Mesenchymal stem cell (in vitro differentiated cells and primary cell): ENCODE results near the gene BPIFB1.

Source experiments
- DNase-seq: peaks from one replicate; pipeline ENCODE4 v3.0.0-alpha.2; 2013
- H2AFZ ChIP-seq: one replicate; pipeline ENCODE4 v1.6.1; 2013; ENCODE audit warnings: low read depth, mild to moderate bottlenecking, control low read depth, inconsistent platforms, low read length, moderate library complexity
- H2AK5ac ChIP-seq: 2 replicates; pipeline ENCODE4 v1.6.1; 2013; ENCODE audit warnings: low read length, moderate library complexity, mild to moderate bottlenecking, inconsistent platforms; ENCODE audit not compliant: severe bottlenecking
- H2BK120ac ChIP-seq: one replicate; pipeline ENCODE4 v1.6.1; 2013; ENCODE audit warnings: low read depth, mild to moderate bottlenecking, inconsistent platforms, low read length, moderate library complexity
- H2BK12ac ChIP-seq, 2 experiments: one replicate each; pipeline ENCODE4 v1.6.1; 2013; ENCODE audit warnings: inconsistent platforms in 2 of 2, low read length in 2 of 2, mild to moderate bottlenecking in 2 of 2, moderate library complexity in 2 of 2, control low read depth in 1 of 2
- H2BK15ac ChIP-seq: one replicate; pipeline ENCODE4 v1.6.1; 2013; ENCODE audit warnings: mild to moderate bottlenecking, low read depth, inconsistent platforms; ENCODE audit not compliant: poor library complexity, severe bottlenecking
- H2BK5ac ChIP-seq: 2 replicates; pipeline ENCODE4 v1.6.1; 2013; ENCODE audit warnings: low read depth, mild to moderate bottlenecking, low read length, control low read depth, inconsistent platforms; ENCODE audit not compliant: poor library complexity, severe bottlenecking
- H3K14ac ChIP-seq, 2 experiments: one replicate each; pipeline ENCODE4 v1.6.1; 2013; ENCODE audit warnings: inconsistent platforms in 2 of 2, low read length in 2 of 2, control low read depth in 1 of 2, mild to moderate bottlenecking in 1 of 2, moderate library complexity in 1 of 2
- H3K18ac ChIP-seq, 2 experiments: one replicate each; pipeline ENCODE4 v1.6.1; 2013; ENCODE audit warnings: inconsistent platforms in 2 of 2, low read length in 2 of 2, control low read depth in 1 of 2, low read depth in 1 of 2, mild to moderate bottlenecking in 1 of 2
- H3K23ac ChIP-seq, 2 experiments: one replicate each; pipeline ENCODE4 v1.6.1; 2013; ENCODE audit warnings: inconsistent platforms in 2 of 2, low read length in 2 of 2, mild to moderate bottlenecking in 2 of 2, moderate library complexity in 2 of 2, control low read depth in 1 of 2
- H3K27ac ChIP-seq: 2 replicates; pipeline ENCODE4 v1.5.1; 2013; ENCODE audit warnings: mild to moderate bottlenecking, moderate library complexity, low read length, control low read depth, inconsistent platforms; ENCODE audit not compliant: poor library complexity, severe bottlenecking
- H3K27me3 ChIP-seq, 2 experiments: 2 replicates each; pipeline versions ENCODE4 v1.6.1 to v1.7.0; 2013; ENCODE audit warnings: low read length in 2 of 2, mild to moderate bottlenecking in 2 of 2, moderate library complexity in 2 of 2, control low read depth in 1 of 2, inconsistent platforms in 1 of 2; ENCODE audit not compliant: control insufficient read depth in 1 of 2, insufficient read depth in 1 of 2
- H3K36me3 ChIP-seq, 2 experiments: 2 replicates each; pipeline versions ENCODE4 v1.6.1 to v1.7.0; 2013; ENCODE audit warnings: low read length in 2 of 2, control low read depth in 1 of 2, inconsistent platforms in 1 of 2, low read depth in 1 of 2, mild to moderate bottlenecking in 1 of 2; ENCODE audit not compliant: insufficient read depth in 2 of 2, control insufficient read depth in 1 of 2
- H3K4ac ChIP-seq, 2 experiments: one replicate each; pipeline ENCODE4 v1.6.1; 2013; ENCODE audit warnings: inconsistent platforms in 2 of 2, low read length in 2 of 2, mild to moderate bottlenecking in 2 of 2, moderate library complexity in 2 of 2, control low read depth in 1 of 2, low read depth in 1 of 2
- H3K4me1 ChIP-seq: 2 replicates; pipeline ENCODE4 v1.6.1; 2013; ENCODE audit warnings: low read depth, low read length, control low read depth; ENCODE audit not compliant: control insufficient read depth, insufficient read depth
- H3K4me2 ChIP-seq: 2 replicates; pipeline ENCODE4 v1.6.1; 2013; ENCODE audit warnings: low read length, mild to moderate bottlenecking, inconsistent platforms; ENCODE audit not compliant: poor library complexity, severe bottlenecking
- H3K4me3 ChIP-seq, 2 experiments: 2 replicates each; pipeline versions ENCODE4 v1.5.1 to v1.7.0; 2013; ENCODE audit warnings: low read length in 2 of 2, mild to moderate bottlenecking in 2 of 2, control low read depth in 1 of 2, low read depth in 1 of 2; ENCODE audit not compliant: insufficient read depth in 1 of 2
- H3K79me1 ChIP-seq: replicated peaks from 2 replicates; pipeline ENCODE4 v1.6.1; 2013; ENCODE audit warnings: mild to moderate bottlenecking, control low read depth, low read length, inconsistent platforms; ENCODE audit not compliant: poor library complexity, severe bottlenecking
- H3K9ac ChIP-seq: 2 replicates; pipeline ENCODE4 v1.7.0; 2013; ENCODE audit warnings: mild to moderate bottlenecking, low read length, moderate library complexity
- H3K9me3 ChIP-seq: 2 replicates; pipeline ENCODE4 v1.7.0; 2013; ENCODE audit warnings: mild to moderate bottlenecking, low read length; ENCODE audit not compliant: control insufficient read depth
- H4K8ac ChIP-seq: one replicate; pipeline ENCODE4 v1.6.1; 2013; ENCODE audit warnings: inconsistent platforms, mild to moderate bottlenecking, low read length, moderate library complexity
- H4K91ac ChIP-seq: one replicate; pipeline ENCODE4 v1.6.1; 2013; ENCODE audit warnings: mild to moderate bottlenecking, low read length, inconsistent platforms
- WGBS: methylation state at CpG from one replicate; pipeline ENCODE4 v1.1.7; 2013; ENCODE audit warnings: mixed read lengths; 5-methylcytosine and 5-hydroxymethylcytosine counted together

Gene BPIFB1

DNA sequence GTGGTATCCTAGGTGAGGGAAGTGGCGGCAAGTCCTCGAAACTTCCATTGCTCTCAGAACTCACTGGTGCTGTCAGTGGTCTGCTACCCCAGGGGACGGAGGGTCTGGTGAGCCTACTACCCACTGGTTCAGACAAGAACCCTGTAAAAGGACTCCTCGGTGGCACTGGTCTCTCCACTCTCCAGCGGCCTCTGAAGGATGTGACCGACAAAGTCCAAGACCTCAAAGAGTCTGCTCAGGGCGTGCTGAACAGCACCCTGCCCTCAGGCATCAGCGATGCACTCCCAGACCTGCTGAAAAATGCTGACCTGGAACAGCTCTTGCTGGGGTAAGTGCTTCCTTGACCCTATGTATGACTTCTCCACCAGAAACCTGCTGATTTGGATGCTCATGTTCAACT, 66.5 kb downstream of the BPIFB1 start:
- Histone ChIP-seq H3K27ac (no peak overlapping the region), H2BK120ac (no peak overlapping the region), H3K4me2 (no peak overlapping the region), H3K14ac (no peak overlapping the region), H3K4me1 (peaks cover 6% of the 10 kb centered on the region), H2AFZ (no peak overlapping the region), H3K79me1 (no peaks in the 10 kb centered on the region), H4K8ac (no peak overlapping the region), H2BK15ac (no peak overlapping the region), H3K18ac (no peak overlapping the region), H3K27me3 (no peaks in the 10 kb centered on the region), H3K4ac (no peak overlapping the region), H2BK12ac (no peak overlapping the region), H2BK5ac (no peak overlapping the region), H3K36me3 (peaks cover 7 to 24% of the 10 kb centered on the region in 2 experiments), H3K23ac (no peak overlapping the region), H3K9ac (no peak overlapping the region), H3K4me3 (no peak overlapping the region), H2AK5ac (no peak overlapping the region), H3K9me3 (no peaks in the 10 kb centered on the region), H4K91ac (no peak overlapping the region)
- no peak for DNase-seq
- WGBS, result 95% methylated on average over 8 of the region's 8 CpGs

DNA sequence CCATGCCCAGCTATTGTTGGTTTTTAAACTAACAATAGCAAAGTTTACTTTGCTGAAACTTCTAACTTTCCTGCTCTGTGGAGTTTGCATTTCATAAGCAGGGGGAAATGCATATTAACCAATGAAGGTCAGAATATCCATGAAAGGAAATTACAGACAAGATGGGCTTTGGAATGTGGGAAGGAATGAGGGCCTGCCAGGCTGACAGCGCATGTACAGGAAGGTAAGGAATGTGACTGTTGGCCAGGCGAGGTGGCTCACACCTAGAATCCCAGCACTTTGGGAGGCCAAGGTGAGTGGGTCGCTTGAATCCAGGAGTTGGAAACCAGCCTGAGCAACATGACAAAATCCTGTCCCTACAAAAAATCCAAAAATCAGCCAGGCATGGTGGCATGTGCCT, 68.7 kb downstream of the BPIFB1 start:
- H3K4me3 ChIP-seq, result no peak overlapping the region
- no peak overlapping the region for H2BK5ac ChIP-seq
- no peaks in the 10 kb centered on the region for H3K9me3 ChIP-seq
- H2AFZ ChIP-seq, result no peak overlapping the region
- H3K4ac ChIP-seq, result no peak overlapping the region
- H4K91ac ChIP-seq, result no peak overlapping the region
- H3K23ac ChIP-seq, result no peak overlapping the region
- H3K79me1 ChIP-seq, result no peaks in the 10 kb centered on the region
- H3K4me1 ChIP-seq, result peaks cover 6% of the 10 kb centered on the region
- no peak overlapping the region for H3K4me2 ChIP-seq
- H3K9ac ChIP-seq, result no peak overlapping the region
- peaks cover 7 to 24% of the 10 kb centered on the region in 2 experiments for H3K36me3 ChIP-seq
- H2AK5ac ChIP-seq, result no peak overlapping the region
- H4K8ac ChIP-seq, result no peak overlapping the region
- H2BK120ac ChIP-seq, result no peak overlapping the region
- no peak overlapping the region for H2BK15ac ChIP-seq
- no peak overlapping the region for H3K14ac ChIP-seq
- DNase-seq, result no peak
- WGBS, result 79% methylated on average over 3 of the region's 3 CpGs
- H3K27ac ChIP-seq, result no peak overlapping the region
- no peak overlapping the region for H2BK12ac ChIP-seq
- H3K18ac ChIP-seq, result no peak overlapping the region
- H3K27me3 ChIP-seq, result no peaks in the 10 kb centered on the region

DNA sequence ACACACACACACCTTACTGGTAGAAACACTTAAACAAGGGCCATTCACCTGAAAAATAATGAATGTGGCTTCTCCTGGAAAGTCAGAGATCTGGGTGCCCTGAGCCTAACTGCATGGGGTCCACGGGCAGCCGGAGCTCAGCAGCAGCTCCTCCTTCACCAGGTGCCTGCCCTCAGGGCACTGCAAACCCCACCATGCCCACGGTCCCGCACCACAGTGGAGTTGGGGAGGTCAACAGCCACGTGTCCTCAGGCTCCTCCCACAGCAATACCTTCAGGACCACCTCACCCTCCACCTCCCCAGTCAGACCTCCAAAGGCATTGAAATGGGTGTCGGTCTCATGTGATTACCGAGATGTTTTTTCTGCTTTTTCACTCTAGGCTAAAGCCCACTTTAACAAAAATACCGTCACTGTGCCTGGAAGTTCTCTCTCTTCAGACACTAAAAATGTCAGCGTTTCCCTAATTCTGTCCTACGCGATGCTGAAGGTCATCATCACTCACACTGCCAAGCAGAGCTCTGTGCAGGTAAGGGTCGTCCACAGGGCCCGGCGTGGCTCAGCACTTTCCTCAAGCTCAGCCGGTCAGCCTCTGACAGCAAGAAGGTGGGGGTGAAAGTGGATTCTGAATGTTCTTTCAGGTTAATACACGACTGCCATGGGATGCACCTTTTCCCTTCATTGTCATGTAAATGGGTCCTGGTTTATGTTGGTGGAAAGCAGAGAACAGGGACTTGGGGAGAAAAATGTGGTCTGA, 69.4 kb downstream of the BPIFB1 start:
- Histone ChIP-seq H3K36me3 (peaks cover 10 to 28% of the 10 kb centered on the region in 2 experiments), H2BK5ac (no peak overlapping the region), H3K14ac (no peak overlapping the region), H3K79me1 (no peaks in the 10 kb centered on the region), H2AK5ac (no peak overlapping the region), H3K27ac (no peak overlapping the region), H4K91ac (no peak overlapping the region), H2BK15ac (no peak overlapping the region), H3K4ac (no peak overlapping the region), H2BK120ac (no peak overlapping the region), H3K4me1 (peaks cover 6% of the 10 kb centered on the region), H3K4me2 (no peak overlapping the region), H3K27me3 (no peaks in the 10 kb centered on the region), H3K9me3 (no peaks in the 10 kb centered on the region), H2AFZ (no peak overlapping the region), H4K8ac (no peak overlapping the region), H3K23ac (no peak overlapping the region), H3K18ac (no peak overlapping the region), H3K4me3 (no peak overlapping the region), H3K9ac (no peak overlapping the region), H2BK12ac (no peak overlapping the region)
- no peak for DNase-seq
- WGBS, result 82% methylated on average over 16 of the region's 16 CpGs

DNA sequence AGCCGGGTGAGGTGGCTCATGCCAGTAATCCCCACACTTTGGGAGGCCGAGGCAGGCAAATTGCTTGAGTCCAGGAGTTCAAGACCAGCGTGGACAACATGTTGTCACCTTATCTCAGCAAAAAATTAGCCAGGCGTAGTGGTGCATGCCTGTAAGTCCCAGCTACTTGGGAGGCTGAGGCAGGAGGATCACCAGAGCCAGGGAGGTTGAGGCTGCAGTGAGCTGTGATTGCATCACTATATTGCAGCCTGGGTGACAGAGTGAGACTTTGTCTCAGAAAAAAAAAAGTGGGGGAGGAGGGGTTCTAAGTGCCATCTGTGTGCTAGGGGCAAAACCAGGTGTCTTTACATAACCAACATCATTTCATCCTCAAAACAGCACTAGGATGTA, 70.0 kb downstream of the BPIFB1 start:
- no peaks in the 10 kb centered on the region for H3K9me3 ChIP-seq
- no peak overlapping the region for H3K14ac ChIP-seq
- no peak for DNase-seq
- H3K4me2 ChIP-seq, result no peak overlapping the region
- no peak overlapping the region for H2AFZ ChIP-seq
- H2AK5ac ChIP-seq, result no peak overlapping the region
- no peak overlapping the region for H2BK5ac ChIP-seq
- H3K4me3 ChIP-seq, result no peak overlapping the region
- H3K36me3 ChIP-seq, result peaks cover 8 to 28% of the 10 kb centered on the region in 2 experiments
- no peaks in the 10 kb centered on the region for H3K27me3 ChIP-seq
- H3K9ac ChIP-seq, result no peak overlapping the region
- no peak overlapping the region for H3K27ac ChIP-seq
- H4K91ac ChIP-seq, result no peak overlapping the region
- no peak overlapping the region for H2BK15ac ChIP-seq
- no peak overlapping the region for H2BK120ac ChIP-seq
- no peaks in the 10 kb centered on the region for H3K79me1 ChIP-seq
- no peak overlapping the region for H2BK12ac ChIP-seq
- H3K4me1 ChIP-seq, result peaks cover 6% of the 10 kb centered on the region
- no peak overlapping the region for H3K18ac ChIP-seq
- H3K4ac ChIP-seq, result no peak overlapping the region
- 89% methylated on average over 4 of the region's 4 CpGs for WGBS
- no peak overlapping the region for H4K8ac ChIP-seq
- no peak overlapping the region for H3K23ac ChIP-seq
